ENCODE data around the gene EXOC3. TPM values are rescaled to one million over a fixed set of nuclear protein-coding genes. Genes with fewer than 3 reads are reported as not detected.
A peak's percentile ranks its signal among the peaks of the same experiment; 100 is the strongest.

EXOC3 gene
- total and polyA plus RNA-seq, 10 of the 15 experiments (the other 5 are each of a cell fraction or from before 2014, with no cell fraction given), result 1.6 to 53.0 (median 27.9) TPM

DNA sequence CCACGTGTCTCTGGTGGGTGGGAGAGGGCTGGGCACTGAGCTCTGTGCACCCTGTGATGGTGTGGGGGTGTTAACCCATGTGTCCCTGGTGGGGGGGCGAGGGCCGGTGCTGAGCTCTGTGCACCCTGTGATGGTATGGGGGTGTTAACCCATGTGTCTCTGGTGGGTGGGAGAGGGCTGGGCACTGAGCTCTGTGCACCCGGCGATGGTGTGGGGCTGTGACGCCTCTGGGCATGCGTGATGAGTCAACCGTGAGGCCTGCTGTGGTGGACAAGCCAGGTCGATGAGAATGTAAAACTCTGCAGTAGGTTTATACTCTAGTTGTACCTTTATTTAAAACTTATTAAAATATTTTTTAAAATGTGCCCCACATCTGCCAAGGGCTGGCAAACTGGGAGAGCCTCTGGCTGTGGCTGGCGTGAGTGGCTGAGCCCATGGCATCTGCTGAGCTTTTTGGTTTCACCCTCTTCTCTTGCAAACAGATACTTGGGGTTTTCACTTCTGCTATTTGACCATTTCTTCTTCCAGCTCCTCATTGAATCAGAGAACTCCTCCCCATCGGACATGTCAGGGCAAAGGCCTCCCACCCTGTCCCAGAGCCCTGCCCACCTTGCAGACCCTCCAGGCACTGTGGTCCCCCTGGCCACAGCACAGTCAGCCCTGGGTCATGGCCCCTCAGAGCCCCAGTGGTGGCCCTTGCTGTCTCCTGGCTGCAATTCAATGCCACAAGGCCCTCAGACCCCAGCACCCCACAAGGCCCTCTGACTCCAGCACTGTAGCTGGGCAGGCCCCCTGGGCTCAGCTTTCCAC lies 18.5 kb upstream of the EXOC3 start (continued):
- TF ChIP-seq, protein P1, sequence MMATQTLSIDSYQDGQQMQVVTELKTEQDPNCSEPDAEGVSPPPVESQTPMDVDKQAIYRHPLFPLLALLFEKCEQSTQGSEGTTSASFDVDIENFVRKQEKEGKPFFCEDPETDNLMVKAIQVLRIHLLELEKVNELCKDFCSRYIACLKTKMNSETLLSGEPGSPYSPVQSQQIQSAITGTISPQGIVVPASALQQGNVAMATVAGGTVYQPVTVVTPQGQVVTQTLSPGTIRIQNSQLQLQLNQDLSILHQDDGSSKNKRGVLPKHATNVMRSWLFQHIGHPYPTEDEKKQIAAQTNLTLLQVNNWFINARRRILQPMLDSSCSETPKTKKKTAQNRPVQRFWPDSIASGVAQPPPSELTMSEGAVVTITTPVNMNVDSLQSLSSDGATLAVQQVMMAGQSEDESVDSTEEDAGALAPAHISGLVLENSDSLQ (IDR thresholded peaks at IDR 0.05), result peak; percentile 30; the same call in 1 of the 2 replicates
- TF ChIP-seq CBX3 (IDR thresholded peaks at IDR 0.05; ENCODE audit: borderline replicate concordance, low read depth), result no peak
- TF ChIP-seq CHD2 (IDR thresholded peaks at IDR 0.05; ENCODE audit: borderline replicate concordance, low read depth, low read length), result 0 out of 2 replicates have a peak, but pooled peaks have one; percentile 20
- TF ChIP-seq PML (IDR thresholded peaks at IDR 0.05; ENCODE audit: low read length), result 0 out of 2 replicates have a peak, but pooled peaks have one; percentile 23
- TF ChIP-seq BACH1 (IDR thresholded peaks at IDR 0.05; ENCODE audit: borderline replicate concordance), result peak; percentile 12
- no peak for TF ChIP-seq RFX5 (IDR thresholded peaks at IDR 0.05; ENCODE audit: low read depth, low read length)
- no peak for TF ChIP-seq SIX5 (IDR thresholded peaks at IDR 0.05; ENCODE audit: low read depth, low read length, severe bottlenecking)
- TF ChIP-seq, protein P2, sequence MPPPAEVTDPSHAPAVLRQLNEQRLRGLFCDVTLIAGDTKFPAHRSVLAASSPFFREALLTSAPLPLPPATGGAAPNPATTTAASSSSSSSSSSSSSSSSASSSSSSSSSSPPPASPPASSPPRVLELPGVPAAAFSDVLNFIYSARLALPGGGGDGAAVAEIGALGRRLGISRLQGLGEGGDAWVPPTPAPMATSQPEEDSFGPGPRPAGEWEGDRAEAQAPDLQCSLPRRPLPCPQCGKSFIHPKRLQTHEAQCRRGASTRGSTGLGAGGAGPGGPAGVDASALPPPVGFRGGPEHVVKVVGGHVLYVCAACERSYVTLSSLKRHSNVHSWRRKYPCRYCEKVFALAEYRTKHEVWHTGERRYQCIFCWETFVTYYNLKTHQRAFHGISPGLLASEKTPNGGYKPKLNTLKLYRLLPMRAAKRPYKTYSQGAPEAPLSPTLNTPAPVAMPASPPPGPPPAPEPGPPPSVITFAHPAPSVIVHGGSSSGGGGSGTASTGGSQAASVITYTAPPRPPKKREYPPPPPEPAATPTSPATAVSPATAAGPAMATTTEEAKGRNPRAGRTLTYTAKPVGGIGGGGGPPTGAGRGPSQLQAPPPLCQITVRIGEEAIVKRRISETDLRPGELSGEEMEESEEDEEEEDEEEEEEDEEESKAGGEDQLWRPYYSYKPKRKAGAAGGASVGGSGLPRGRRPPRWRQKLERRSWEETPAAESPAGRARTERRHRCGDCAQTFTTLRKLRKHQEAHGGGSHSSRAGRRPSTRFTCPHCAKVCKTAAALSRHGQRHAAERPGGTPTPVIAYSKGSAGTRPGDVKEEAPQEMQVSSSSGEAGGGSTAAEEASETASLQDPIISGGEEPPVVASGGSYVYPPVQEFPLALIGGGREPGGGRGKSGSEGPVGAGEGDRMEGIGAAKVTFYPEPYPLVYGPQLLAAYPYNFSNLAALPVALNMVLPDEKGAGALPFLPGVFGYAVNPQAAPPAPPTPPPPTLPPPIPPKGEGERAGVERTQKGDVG (CRISPR knock-in tag; IDR thresholded peaks at IDR 0.05), result no peak
- peak; percentile 70; the same call in 1 of the 2 replicates for TF ChIP-seq MTA3 (IDR thresholded peaks at IDR 0.05; ENCODE audit: borderline replicate concordance, low read length)
- TF ChIP-seq IKZF1 (conservative IDR thresholded peaks at IDR 0.05), result peak; percentile 81
- TF ChIP-seq NR2F1 (conservative IDR thresholded peaks at IDR 0.05), result peak; percentile 79
- TF ChIP-seq FOS (IDR thresholded peaks at IDR 0.05; ENCODE audit: borderline replicate concordance, extremely low read depth, insufficient read length), result no peak
- peak; percentile 92 for TF ChIP-seq DPF2 (IDR thresholded peaks at IDR 0.05)
- TF ChIP-seq TCF7 (IDR thresholded peaks at IDR 0.05; ENCODE audit: borderline replicate concordance), result no peak
- TF ChIP-seq HCFC1 (IDR thresholded peaks at IDR 0.05; ENCODE audit: low read length), result no peak
- 0 out of 2 replicates have a peak, but pooled peaks have one; percentile 42 for TF ChIP-seq FOXM1 (IDR thresholded peaks at IDR 0.05; ENCODE audit: low read depth, low read length)
- TF ChIP-seq TCF12 (IDR thresholded peaks at IDR 0.05; ENCODE audit: low read depth, low read length), result peak; percentile 53; the same call in 1 of the 2 replicates
- TF ChIP-seq RAD21 (IDR thresholded peaks at IDR 0.05; ENCODE audit: insufficient read depth, low read depth, low read length), result no peak
- TF ChIP-seq, protein P3, sequence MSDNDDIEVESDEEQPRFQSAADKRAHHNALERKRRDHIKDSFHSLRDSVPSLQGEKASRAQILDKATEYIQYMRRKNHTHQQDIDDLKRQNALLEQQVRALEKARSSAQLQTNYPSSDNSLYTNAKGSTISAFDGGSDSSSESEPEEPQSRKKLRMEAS (IDR thresholded peaks at IDR 0.05; ENCODE audit: low read depth, low read length), result peak; percentile 20; the same call in 1 of the 2 replicates
